22Rv1 (cell line): Measurements from ENCODE around the gene CPAMD8.

Source experiments
- H3K27ac ChIP-seq: fragments of 450-650 bp; 2 replicates; pipeline ENCODE4 v1.5.1; 2017
- CTCF ChIP-seq: fragments of 450-650 bp; IDR thresholded peaks from 2 replicates; pipeline ENCODE4 v1.5.1; 2017; ENCODE audit warnings: mild to moderate bottlenecking
- ZFX ChIP-seq: fragments of 450-650 bp; IDR thresholded peaks from 2 replicates; pipeline ENCODE4 v1.6.1; 2017; ENCODE audit warnings: antibody characterized with exemption, borderline replicate concordance

Gene CPAMD8

GRCh38 chr19:16899566-16900075 is 127.0 kb downstream of the CPAMD8 start:
- no peak overlapping the region for H3K27ac ChIP-seq
- TF ChIP-seq ZFX (no peak), CTCF (peak; percentile 68)

GRCh38 chr19:16898361-16899015 is 128.1 kb downstream of the CPAMD8 start:
- no peak overlapping the region for H3K27ac ChIP-seq
- TF ChIP-seq CTCF (no peak), ZFX (no peak)

GRCh38 chr19:16897856-16898161 is 128.8 kb downstream of the CPAMD8 start:
- peak overlapping the region; percentile 50 for H3K27ac ChIP-seq
- TF ChIP-seq CTCF (no peak), ZFX (no peak)

GRCh38 chr19:16897029-16897855 is 129.4 kb downstream of the CPAMD8 start:
- H3K27ac ChIP-seq = peak overlapping the region; percentile 50
- TF ChIP-seq CTCF (no peak), ZFX (no peak)

GRCh38 chr19:16896146-16897028 is 130.2 kb downstream of the CPAMD8 start:
- H3K27ac ChIP-seq = no peak overlapping the region
- no peak for TF ChIP-seq CTCF
- no peak for TF ChIP-seq ZFX

- H3K27ac ChIP-seq = no peak overlapping the region
- TF ChIP-seq ZFX = no peak
- no peak for TF ChIP-seq CTCF
These were observed 131.0 kb downstream of the CPAMD8 start for GRCh38 chr19:16895467-16896145.
